Coronary artery (tissue), 2 donors: ENCODE data around the gene MTA1.
A peak's percentile ranks its signal among the peaks of the same experiment; 100 is the strongest.

ENCODE experiments used
- DNase-seq: peaks from one replicate; pipeline ENCODE4 v3.0.0-alpha.2; 2017; ENCODE audit warnings: low spot score
- H3K27ac ChIP-seq, 2 donors: fragments of 200-600 bp; sonication (generic); one replicate each; pipeline ENCODE4 v1.5.1; 2016 to 2019
- H3K4me3 ChIP-seq: fragments of 200-600 bp; sonication (generic); 2 replicates; pipeline ENCODE4 v1.5.1; 2016; ENCODE audit warnings: mild to moderate bottlenecking, moderate library complexity
- CTCF ChIP-seq: fragments of 200-600 bp; sonication (generic); IDR thresholded peaks from one replicate; pipeline ENCODE4 v1.5.1; 2019; ENCODE audit warnings: antibody characterized with exemption

MTA1 gene

DNA sequence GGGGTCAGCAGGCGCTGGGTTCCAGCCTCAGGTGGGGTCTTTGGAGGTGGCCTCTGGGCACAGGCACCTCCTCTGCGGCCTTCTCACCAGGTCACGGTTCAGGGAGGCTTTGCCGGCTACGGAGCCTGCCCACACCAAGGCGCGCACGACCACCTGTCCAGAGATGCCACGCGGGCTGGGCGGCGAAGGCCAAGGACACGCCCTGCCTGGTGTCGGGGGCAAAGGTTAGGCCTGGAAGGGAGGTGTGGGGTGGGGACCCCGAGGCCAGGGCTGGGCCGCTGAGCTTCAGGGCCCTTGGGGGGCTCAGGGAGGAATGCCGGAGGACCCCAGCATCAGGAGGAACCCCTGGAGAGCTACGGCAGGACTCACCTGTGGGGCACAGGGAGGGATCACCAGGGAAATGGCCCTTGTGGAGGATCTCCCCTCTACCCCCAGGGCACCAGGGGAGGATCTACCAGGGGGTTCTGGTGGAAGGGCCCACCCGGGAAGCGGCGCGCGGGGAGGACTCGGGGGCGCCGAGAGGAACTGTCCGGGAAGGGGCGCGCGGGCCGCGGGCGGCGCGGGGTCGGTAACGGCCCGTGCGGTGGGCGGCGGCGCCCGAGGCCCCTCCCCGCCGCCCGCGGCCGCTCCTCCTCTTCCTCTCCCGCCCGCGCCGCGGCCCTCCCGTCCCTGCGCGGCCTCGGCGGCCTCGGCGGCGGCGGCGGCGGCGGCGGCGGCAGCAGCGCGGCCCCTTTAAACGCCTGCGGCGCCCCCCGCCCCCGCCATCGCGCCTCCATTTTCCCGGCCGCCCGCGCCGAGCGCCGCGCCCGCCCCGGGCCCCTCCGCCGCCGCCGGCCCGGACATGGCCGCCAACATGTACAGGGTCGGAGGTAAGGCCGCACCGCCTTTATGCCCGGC lies at the start of gene MTA1:
Gene MTA1 (plus strand): TSS at position 633 of the 897 bp plus-strand sequence. CDS start 209 bp downstream, at position 842.
- H3K27ac ChIP-seq, result peak within 1 kb of the TSS; percentile 62 to 91
- no peak for TF ChIP-seq CTCF
- peak within 1 kb of the TSS; percentile 95 for H3K4me3 ChIP-seq
- peak; percentile 77 for DNase-seq

- DNase-seq, result no peak
- no peak for TF ChIP-seq CTCF
- Histone ChIP-seq H3K4me3 (no peak overlapping the region), H3K27ac (no peak overlapping the region)
Measured at GRCh38 chr14:105374389-105374788, 45.2 kb upstream of the MTA1 start.

- no peak for DNase-seq
- H3K27ac ChIP-seq, result no peak overlapping the region
- H3K4me3 ChIP-seq, result no peak overlapping the region
- no peak for TF ChIP-seq CTCF
Measured at GRCh38 chr14:105375635-105376057, 44.0 kb upstream of the MTA1 start.

DNA sequence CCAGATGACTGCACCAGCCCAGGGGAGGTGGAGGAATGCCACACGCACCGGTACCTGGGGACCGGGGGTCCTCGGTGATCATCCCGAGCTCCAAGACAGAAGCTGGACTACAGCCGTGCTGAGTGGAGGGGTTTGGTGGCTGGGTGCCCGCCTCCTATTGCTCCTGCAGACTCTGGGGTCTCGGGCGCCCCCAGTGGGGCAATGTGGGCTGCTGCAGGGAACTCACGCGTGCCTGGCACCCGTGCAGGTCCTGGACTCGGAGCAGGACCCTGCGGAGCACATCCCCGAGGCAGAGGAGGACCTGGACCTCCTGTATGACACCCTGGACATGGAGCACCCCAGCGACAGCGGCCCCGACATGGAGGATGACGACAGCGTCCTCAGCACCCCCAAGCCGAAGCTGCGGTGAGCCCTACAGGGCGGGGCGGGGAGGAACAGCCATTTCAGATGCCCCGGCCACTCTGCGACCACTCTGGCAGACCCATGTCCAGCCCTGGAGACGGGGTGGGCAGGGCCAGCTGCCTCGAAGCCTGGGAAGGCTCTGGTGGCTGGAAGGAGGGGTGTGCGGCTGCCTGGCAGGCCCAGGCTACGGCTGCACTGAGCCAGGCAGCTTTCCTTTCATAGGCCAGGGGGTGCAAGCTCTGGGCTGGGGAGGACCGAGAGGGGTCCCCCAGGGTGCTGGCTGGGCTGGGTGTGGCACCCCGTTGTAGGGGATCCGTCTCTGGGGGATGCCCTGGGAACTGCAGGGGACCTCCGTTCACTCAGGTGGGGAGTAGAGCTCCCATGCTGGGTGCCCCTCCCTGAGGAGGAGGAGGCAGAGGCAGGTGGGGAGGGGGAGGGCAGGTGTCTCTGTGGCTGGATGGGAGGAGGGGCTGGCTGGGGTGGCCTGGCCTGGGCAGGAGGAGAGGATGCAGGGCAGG lies 42.8 kb upstream of the MTA1 start:
- H3K27ac ChIP-seq, result no peak overlapping the region
- TF ChIP-seq CTCF, result no peak
- H3K4me3 ChIP-seq, result no peak overlapping the region
- no peak for DNase-seq

DNA sequence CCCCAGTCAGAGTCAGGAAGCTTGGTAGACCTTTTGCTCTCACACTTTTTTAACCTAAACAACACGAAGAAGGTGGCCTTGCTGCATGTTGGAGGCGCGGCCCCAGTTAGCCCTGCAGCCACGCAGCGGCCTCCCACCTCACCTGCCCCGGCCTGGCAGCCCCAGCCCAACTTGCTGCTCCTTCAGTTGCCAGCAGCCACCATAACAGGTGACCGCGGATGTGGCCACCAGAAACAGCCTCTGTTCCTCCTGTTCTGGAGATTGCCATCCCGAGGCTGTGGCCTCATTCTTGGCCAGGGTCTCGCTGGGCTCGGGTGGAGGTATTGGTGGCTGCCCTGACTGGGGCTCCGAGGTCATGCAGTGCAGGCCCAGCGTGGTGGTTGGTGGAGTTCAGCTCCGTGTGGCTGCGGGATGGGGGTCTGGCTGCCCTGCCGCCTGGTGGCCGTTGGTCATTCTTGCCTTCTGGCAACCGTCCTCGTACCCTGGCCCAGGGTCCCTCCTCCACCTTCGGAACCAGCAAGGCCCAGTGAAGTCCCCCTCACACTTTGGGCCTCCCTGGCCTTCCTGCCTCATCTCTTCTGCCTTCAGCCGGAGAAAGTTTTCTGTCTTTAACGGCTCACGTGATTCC lies 42.0 kb upstream of the MTA1 start:
- TF ChIP-seq CTCF, result no peak
- Histone ChIP-seq H3K4me3 (no peak overlapping the region), H3K27ac (no peak overlapping the region)
- no peak for DNase-seq

DNA sequence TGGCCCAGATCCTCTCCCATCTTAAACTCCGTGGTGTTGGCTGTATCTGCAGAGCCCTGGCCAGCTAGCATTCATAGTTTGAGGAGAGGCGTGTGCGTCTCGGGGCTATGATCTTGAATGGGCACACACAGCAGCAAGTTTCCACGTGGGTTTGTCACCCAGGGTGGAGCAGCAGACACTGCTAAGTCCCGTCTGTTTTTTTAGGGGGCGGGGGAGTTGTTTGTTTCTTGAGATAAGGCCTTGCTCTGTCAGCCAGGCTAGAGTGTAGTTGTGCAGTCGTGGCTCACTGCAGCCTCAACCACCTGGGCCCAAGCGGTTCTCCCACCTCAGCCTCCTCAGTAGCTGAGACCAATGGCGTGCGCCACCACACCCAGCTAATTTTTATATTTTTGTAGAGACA lies 41.4 kb upstream of the MTA1 start:
- Histone ChIP-seq H3K4me3 (no peak overlapping the region), H3K27ac (no peak overlapping the region)
- DNase-seq, result no peak
- no peak for TF ChIP-seq CTCF
